ENCODE data around the gene WDTC1. TPM values are rescaled to one million over a fixed set of nuclear protein-coding genes. Genes with fewer than 3 reads are reported as not detected.

The WDTC1 gene
- total RNA-seq, 2 experiments from 2014 or later: 32.2 to 33.3 TPM

- Mint-ChIP-seq H3K4me1 (peaks cover 43% of the 10 kb centered on the region), H3K27me3 (peaks cover 3% of the 10 kb centered on the region), H3K4me3 (peak overlapping the region; percentile 72), H3K27ac (peak overlapping the region; percentile 93), H3K9me3 (no peaks in the 10 kb centered on the region), H3K36me3 (ENCODE audit: low read depth) (no peaks in the 10 kb centered on the region)
- ChIA-PET POLR2A (no interaction called here), CTCF (interaction anchor here (0.6 to 4.9 kb wide), 25 partner anchors 10 to 1329 kb away, joined by 3 to 68 read pairs (median 6); partner anchors contain the start of genes CD164L2, FCN3, MAP3K6 and SYTL1)
- no peak for DNase-seq
Observed at GRCh38 chr1:27356619-27357280, 122.3 kb downstream of the WDTC1 start.

GRCh38 chr1:27357281-27358037 lies 123.0 kb downstream of the WDTC1 start:
- peak; percentile 83 for DNase-seq
- ChIA-PET CTCF (interaction anchor here (0.5 to 4.9 kb wide), 30 partner anchors 10 to 1329 kb away, joined by 3 to 68 read pairs (median 4); partner anchors contain the start of genes CD164L2, FCN3, MAP3K6 and SYTL1), POLR2A (no interaction called here)
- peaks cover 3% of the 10 kb centered on the region for H3K27me3 Mint-ChIP-seq
- peak overlapping the region; percentile 93 for H3K27ac Mint-ChIP-seq
- H3K36me3 Mint-ChIP-seq (ENCODE audit: low read depth): no peaks in the 10 kb centered on the region
- no peaks in the 10 kb centered on the region for H3K9me3 Mint-ChIP-seq
- peak overlapping the region; percentile 72 for H3K4me3 Mint-ChIP-seq
- H3K4me1 Mint-ChIP-seq: peaks cover 43% of the 10 kb centered on the region

Other genes starting within 250 kb of the WDTC1 start
- gene TRNP1, start 240.9 kb upstream of the WDTC1 start, total RNA-seq: not detected
- not detected for gene TENT5B, start 221.8 kb upstream of the WDTC1 start, total RNA-seq
- gene SLC9A1, start 79.5 kb upstream of the WDTC1 start, total RNA-seq: 10 to 100 TPM; 24.8 to 32.4 TPM
- gene TMEM222, start 87.5 kb downstream of the WDTC1 start, total RNA-seq: 10 to 100 TPM; 38.4 to 40.2 TPM
- 100 to 1,000 TPM in 1 of 2 experiments, 10 to 100 TPM in 1; 83.5 to 106 TPM for gene SYTL1, start 107.4 kb downstream of the WDTC1 start, total RNA-seq
- gene MAP3K6, start 132.3 kb downstream of the WDTC1 start, total RNA-seq: 1 to 10 TPM; 6.4 to 7.6 TPM
- not detected for gene FCN3, start 140.2 kb downstream of the WDTC1 start, total RNA-seq
- not detected for gene CD164L2, start 148.7 kb downstream of the WDTC1 start, total RNA-seq
- gene GPR3, start 158.0 kb downstream of the WDTC1 start, total RNA-seq: under 1 TPM in 1 of 2 experiments, not detected in 1; 0.21 TPM

Measured in activated CD4-positive, alpha-beta T cell treated with anti-CD3 and anti-CD28 coated beads, Interleukin-2, amount 10 ng/mL, durations not matched to agents 7 days and 5 days (primary cell).